DND-41 (cell line): ENCODE data around the gene MED22.

ENCODE experiments used
- EZH2 ChIP-seq: IDR thresholded peaks from 3 replicates; pipeline ENCODE4 v1.6.1; 2012; ENCODE audit warnings: borderline replicate concordance, low read depth, mild to moderate bottlenecking, moderate library complexity, low read length, inconsistent platforms; ENCODE audit not compliant: severe bottlenecking
- TF ChIP-seq, protein P1 (sequence below): IDR thresholded peaks from 2 replicates; pipeline ENCODE4 v1.5.1; 2012; ENCODE audit warnings: borderline replicate concordance, low read length, moderate library complexity, mild to moderate bottlenecking; ENCODE audit not compliant: poor library complexity, severe bottlenecking; ENCODE audit errors: extremely low read depth

- TF ChIP-seq EZH2 = no peak
- TF ChIP-seq, protein P1, sequence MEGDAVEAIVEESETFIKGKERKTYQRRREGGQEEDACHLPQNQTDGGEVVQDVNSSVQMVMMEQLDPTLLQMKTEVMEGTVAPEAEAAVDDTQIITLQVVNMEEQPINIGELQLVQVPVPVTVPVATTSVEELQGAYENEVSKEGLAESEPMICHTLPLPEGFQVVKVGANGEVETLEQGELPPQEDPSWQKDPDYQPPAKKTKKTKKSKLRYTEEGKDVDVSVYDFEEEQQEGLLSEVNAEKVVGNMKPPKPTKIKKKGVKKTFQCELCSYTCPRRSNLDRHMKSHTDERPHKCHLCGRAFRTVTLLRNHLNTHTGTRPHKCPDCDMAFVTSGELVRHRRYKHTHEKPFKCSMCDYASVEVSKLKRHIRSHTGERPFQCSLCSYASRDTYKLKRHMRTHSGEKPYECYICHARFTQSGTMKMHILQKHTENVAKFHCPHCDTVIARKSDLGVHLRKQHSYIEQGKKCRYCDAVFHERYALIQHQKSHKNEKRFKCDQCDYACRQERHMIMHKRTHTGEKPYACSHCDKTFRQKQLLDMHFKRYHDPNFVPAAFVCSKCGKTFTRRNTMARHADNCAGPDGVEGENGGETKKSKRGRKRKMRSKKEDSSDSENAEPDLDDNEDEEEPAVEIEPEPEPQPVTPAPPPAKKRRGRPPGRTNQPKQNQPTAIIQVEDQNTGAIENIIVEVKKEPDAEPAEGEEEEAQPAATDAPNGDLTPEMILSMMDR = no peak
Observed at GRCh38 chr9:133353548-133353947, 5.6 kb upstream of the MED22 start.
